DMS153 (cell line): ENCODE measurements around the gene SHISA7.
A peak's percentile ranks its signal among the peaks of the same experiment; 100 is the strongest.

Experiments
- DNase-seq: peaks from one replicate; lab custom pipeline; 2025; lab: John Stamatoyannopoulos, UW

The SHISA7 gene

DNA sequence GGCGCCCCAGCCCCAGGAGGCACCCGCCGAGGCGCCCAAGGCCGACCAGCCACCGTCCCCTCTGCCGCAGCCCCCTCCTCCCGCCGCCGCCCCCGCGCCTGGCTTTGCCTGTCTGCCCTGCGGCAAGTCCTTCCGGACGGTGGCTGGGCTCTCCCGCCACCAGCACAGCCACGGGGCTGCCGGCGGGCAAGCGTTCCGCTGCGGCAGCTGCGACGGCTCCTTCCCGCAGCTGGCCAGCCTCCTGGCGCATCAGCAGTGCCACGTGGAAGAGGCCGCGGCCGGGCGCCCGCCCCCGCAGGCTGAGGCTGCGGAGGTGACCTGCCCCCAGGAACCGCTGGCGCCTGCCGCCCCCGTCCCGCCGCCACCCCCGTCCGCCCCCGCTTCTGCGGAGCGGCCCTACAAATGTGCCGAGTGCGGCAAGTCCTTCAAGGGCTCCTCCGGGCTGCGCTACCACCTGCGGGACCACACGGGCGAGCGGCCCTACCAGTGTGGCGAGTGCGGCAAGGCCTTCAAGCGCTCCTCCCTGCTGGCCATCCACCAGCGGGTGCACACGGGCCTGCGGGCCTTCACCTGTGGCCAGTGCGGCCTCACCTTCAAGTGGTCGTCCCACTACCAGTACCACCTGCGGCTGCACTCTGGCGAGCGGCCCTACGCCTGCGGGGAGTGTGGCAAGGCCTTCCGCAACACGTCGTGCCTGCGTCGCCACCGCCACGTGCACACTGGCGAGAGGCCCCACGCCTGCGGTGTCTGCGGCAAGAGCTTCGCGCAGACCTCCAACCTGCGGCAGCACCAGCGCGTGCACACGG is 39.3 kb upstream of the SHISA7 start:
- no peak for DNase-seq

DNA sequence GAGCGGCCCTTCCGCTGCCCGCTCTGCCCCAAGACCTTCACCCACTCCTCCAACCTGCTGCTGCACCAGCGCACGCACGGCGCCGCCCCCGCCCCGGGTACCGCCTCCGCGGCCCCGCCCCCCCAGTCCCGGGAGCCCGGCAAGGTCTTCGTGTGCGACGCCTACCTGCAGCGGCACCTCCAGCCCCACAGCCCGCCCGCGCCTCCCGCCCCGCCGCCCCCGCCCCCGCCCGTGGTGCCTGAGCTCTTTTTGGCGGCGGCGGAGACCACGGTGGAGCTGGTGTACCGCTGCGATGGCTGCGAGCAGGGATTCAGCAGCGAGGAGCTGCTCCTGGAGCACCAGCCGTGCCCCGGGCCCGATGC is 38.7 kb upstream of the SHISA7 start:
- DNase-seq = no peak

DNA sequence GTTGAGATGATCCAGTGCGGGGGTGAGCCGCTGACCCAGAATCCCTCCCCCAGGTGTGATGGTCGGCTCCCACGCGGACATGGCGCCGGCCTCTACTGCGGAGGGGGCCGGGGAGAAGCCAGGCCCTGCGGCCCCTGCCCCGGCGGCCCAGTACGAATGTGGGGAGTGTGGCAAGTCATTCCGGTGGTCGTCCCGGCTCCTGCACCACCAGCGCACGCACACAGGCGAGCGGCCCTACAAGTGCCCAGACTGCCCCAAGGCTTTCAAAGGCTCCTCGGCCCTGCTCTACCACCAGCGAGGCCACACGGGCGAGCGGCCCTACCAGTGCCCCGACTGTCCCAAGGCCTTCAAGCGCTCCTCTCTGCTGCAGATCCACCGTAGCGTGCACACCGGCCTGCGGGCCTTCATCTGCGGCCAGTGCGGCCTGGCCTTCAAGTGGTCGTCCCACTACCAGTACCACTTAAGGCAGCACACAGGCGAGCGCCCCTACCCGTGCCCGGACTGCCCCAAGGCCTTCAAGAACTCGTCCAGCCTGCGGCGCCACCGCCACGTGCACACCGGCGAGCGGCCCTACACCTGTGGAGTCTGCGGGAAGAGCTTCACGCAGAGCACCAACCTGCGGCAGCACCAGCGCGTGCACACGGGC is 38.2 kb upstream of the SHISA7 start:
- DNase-seq = no peak

DNA sequence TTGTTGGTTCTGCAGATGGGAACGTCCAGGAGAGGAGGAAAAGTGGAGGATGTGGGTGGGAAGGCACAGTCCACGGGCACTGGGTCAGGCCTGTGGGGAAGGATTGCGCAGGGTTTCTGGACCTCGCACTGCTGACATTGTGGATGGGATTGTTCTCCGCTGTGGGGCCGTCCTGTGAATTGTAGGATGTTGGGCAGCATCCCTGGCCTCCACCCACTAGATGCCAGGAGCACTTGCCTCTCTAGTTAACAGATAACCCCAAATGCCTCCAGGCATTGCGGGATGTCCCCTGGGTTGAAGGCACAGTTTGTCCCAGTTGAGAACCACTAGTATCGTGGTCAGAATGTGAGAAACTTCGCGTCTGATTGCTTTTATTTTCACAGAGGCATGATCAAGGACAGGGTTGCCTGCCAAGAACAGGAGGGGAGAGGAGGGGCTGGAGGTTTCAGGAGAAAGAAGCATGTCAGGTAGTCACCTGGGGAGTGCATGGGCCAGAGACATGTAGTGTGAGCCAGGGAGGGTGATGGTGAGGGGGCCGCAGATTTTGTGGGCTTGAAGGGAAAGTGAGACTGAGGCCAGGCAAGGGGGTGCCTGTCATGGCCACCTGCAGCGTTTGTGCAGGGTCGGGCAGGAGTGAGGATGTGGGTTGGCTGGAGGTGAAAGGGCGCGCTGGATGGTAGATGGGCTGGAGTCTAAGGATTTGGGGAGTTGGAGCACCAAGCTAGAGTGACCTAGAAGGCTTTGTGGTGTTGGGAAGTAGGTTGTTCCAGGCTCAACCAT is 36.5 kb upstream of the SHISA7 start:
- DNase-seq = no peak

DNA sequence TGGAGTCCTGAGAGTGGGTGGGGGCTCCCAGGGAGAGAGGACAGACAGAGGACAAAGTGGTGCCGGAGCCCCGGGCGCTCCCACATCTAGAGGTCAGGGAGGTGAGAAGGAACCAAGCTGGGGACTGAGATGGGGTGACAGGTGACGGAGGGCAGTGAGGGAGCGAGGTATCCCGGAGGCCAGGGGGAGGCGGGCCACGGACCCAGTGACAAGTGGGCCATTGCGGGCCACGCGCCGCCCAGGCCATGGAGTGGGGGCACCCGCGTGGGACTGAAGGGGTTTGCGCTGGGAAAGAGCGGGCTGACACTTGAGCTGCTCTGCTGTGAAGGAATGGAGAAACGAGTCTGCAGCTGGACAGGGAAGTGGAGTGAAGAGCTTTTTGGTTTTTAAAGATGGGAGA is 35.9 kb upstream of the SHISA7 start:
- DNase-seq = no peak

DNA sequence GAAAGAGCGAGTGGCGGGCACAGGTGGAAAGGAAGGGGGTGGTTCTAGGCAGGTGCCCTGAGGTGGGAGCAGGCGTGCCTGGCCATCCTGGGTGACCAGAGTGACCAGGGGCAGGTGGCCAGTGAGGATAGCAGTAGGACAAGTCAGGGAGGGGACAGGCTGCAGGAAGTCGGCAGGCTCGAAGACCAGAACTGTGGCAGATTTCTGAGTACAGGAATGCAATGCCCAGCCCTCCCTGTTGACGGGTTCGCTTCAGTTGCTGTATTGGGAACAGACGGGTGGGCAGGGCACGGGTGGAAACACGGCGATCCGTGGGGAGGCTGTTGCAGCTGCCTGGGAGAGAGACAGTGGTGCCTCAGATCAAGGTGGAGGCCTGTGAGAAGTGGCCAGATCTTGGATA is 35.3 kb upstream of the SHISA7 start:
- DNase-seq = no peak

DNA sequence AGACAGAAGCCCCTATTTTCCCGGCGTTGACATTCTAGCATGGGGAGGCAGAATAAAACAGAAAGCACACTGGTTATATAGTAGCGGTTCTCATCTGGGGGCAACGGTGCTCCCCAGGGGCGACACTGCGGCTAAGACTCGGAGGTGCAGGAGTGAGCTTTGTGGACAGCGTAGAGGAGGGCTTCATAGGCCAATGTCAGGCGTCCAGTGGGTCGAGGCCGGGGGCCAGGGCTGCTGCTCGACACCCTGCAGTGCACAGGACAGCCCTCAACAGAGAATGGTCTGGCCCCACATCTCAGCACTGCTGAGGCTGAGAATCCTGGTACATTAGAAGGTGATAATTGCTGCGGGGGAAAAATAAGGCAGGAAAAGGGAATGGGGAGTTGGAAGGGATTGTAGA is 34.8 kb upstream of the SHISA7 start:
- no peak for DNase-seq

DNA sequence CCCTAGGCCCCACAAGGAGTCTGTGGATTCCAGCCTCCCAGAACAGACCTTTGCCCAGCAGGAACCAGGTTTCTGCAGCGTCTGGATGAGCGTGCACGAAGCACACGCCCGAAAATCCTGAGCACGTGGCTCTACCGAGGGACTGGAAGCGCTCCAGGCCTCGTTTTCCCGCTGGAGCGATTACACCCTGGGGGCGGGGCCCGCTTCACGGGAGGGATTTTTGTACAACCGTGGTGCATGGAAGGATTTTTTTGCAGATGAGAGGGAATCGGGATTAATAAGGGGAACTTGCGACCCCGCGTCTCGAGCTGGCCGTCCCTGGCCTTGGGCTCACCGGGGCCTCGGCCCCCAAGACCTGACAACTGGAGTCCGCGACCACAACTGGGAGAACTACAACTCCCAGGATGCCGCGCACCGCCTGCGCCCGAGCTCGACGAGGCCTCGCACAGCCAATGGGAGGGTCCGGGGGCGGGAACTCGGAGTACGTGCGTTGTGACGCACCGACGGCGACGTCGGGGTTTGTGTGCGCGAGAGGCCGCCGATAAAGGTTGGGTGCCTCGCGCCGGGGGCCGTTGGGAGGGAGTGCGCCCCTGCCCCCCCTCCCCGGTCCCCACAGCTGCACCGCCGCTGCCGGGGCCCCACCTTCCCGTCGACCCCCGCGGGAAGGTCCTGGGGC is 33.1 kb upstream of the SHISA7 start, which contains the start of gene ZNF628:
Gene ZNF628, plus strand, starts transcription at position 518 of the 676 bp plus-strand sequence. CDS start 3,294 bp downstream, outside the sequence.
- DNase-seq = peak; percentile 96

DNA sequence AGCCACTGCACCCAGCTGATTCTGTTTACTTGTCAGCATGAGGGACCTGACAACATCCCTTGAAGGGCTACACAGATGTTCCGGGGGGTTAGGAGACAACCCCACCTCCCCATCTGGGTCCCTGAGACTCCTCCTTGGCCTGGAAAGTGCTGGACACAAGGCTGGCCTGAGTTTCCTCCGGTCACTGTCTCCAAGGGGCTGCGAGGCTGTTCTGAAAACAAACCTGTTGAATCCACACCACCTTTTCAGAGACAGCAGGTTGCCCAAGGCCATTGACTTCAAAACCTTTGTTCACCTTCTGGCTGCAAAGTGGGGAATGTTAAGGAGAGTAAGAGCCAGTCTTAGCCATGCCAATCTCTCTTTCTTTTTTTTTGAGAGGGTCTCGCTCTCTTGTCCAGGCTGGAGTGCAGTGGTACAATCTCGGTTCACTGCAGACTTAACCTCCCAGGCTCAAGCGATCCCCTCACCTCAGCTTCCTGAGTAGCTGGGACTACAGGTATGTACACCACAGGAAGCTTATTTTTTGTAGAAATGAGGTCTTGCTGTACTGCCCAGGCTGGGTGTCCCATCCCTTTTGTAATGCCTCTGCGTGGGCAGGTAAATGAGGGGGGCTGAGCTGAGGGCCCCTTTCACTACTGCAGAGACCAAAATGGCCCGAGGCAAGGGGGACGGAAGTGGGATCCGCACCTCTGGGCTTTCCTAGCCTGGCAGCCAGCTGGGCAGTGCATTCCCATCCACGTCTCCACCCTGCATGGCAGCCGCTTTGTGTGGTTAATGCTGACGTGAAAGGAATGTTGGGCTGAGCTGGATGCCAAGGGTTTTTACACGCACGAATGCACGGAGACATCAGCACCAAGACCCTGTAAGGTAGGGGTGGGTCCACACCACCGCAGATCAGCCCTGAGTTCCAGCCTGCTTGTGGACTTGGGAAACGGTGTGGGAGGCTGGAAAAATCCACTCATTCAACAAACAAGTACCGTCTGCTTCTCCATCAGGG is 31.5 kb upstream of the SHISA7 start:
- no peak for DNase-seq

DNA sequence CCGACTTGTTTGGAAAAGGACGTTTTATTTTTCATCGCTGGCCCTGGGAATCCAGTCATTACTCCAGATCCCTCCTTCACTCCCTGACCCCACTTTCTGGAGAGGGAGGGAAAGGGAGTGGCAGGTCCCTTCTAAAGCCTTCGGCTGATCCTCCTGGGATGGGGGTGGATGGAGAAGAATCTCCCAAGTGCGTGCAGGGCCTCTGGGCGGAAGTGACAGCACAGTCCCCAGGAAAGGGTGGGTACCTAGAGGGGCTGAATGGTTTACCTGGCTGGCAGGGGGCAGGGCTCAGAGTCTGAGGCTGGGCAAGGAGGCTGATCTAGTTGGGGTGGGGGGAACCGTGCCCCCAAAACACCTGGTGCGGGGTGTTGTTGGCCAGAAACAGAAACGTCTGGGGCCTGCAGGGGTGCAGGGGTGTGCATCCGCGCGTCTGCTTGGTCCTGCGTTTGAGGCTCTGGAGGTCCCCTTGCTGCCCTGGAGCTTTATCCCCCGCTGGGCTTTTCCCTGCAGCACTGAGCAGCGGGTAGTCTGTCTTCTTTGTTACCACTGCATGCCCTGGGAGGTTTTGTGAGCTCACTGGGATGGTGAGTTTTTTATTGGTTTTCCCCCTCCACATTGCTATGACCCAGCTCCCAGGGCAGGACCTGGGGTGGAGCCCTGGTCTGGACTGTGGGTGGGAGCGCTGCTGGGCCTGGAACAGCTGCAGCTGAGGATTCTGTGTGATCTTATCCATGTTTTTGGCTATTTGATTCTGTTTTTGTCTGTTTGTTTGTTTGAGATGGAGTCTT is 30.3 kb upstream of the SHISA7 start:
- DNase-seq = no peak

DNA sequence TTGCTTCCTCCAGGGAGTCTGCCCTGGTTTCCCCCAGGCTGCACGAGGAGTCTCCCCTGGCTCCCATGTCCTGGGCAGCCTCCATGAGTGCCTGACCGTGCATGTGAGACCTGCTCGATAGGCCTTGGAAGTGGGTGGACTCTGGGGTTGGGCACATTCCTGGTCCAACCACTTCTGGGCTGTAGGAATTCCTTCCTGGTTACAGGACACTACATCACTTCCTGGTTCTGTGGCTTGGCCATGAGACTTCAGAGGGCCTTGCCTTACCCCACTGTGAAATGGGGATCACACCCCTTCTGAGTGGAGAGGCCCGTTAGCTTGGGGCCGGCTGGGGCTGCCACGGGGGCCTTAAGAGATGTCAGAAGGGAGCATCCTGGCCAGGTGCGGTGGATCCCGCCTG is 29.4 kb upstream of the SHISA7 start:
- no peak for DNase-seq

DNA sequence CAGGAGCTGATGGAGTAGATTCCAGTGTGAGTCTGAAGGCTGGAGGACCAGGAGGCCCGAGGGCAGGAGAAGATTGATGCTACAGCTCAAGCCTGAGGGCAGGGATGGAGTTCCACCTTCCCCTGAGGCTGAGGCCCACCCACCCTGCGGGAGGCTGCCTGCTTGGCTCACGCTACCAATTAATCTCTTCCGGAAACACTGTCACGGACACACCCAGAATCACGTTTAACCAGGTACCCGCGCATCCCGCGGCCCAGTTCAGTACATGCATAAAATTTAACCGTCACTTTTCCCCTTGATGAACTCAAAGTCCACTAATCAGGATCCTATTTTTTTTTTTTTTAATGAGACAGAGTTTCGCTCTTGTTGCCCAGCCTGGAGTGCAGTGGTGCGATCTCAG is 28.2 kb upstream of the SHISA7 start:
- no peak for DNase-seq

DNA sequence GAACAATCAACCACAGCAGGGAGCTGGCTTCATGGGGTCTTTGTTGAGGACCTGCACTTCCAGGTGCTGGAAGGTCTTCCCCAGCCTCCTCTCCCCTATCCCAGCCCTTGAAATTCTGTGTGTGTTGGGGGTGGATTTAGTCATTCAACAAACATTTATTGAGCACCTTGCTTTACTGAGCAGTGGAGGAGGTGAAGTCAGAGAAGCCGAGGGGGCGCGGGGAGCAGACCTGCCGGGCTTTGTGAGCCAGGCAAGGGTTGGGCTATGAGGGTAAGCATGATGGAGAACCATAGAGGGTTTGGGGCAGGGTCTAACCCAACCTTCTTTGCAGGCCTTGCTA is 24.9 kb upstream of the SHISA7 start:
- no peak for DNase-seq

DNA sequence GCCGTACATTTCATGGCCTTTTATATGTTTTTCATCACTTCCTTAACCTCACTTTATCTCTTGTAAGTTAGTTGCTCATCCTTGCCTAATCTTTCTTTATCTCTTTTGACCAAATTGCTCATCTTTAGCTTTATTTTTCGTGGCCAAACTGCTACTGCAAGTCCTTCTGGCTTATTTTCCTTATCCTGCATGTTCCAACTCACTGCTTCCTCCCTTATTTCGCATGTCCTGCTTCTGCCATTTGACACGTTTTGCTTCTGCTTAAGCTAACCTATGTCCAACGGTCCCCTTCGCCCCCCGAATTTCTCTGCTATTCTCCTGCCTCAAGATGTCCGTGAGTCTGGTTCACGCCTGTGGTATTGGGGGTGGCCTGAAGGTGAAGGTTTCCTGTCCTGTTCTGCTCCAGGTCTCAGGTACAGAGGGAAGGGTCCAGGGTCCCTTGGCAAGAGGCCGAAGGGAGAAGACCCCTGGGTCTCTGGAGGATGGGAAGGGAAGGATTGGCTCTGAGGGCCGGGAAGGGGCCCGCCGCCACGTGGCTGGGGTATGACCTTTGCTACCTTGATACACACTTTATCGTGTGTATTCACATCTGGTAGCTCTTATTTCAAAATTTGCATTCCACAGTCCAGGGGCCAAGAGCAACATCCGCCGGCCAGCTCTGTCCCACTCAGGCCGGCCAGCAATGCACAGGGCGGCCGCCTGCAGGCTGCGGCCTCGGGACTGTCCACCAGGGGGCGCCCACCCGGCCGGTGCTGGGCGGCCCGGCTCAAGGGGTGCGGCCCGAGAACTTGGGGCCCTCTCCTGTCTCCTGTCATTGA is 24.3 kb upstream of the SHISA7 start:
- no peak for DNase-seq

DNA sequence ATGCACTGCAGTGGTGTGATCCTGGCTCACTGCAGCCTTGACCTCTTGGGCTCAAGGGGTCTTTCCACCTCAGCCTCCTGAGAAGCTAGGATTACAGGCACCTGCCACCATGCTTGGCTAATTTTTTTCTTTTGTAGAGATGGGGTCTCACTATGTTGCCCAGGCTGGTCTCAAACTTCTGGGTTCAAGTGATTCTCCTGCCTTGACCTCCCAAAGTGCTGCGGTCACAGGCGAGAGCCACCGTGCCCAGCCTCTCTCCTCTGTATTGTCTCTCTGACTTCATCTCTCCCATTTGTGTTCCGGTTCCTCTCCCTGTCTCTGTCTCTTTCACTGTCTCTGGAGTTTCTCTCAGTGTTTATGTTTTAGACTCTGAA is 23.1 kb upstream of the SHISA7 start:
- no peak for DNase-seq

DNA sequence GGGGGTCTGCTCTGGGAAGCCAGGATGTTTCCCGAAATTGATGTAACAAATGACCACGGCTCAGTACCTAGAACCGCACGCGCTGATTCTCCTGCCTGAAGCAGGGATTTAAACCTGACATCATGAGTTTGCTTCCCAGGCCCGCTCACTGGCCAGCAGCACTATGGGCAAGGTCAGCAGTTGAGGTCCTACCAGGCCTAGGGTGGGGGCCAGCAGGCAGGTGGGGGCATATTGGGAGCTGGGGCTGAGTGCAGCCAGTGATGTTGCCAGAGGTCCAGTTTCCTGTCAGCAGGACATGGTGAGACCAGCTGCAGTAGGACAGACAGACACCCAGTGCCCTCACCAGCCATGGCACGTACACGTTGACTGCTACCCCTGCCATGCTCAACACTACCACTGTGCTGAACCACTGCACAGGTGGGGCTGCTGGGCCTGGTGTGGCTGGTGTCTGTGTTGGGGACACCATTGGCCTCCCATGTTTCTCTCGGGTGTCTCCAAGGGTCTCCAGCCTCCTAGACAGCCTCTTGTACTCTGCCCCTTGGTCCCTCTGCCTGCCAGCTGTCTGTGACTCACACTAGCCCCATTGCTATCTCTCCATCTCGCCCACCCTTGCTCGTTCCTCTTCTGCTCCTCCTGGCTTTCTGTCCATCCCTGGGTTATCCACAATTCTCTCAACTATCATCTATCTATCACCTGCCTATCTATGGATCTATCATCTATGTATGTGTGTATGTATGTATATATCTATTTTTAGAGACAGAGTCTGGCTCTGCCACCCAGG is 22.6 kb upstream of the SHISA7 start:
- DNase-seq = no peak

DNA sequence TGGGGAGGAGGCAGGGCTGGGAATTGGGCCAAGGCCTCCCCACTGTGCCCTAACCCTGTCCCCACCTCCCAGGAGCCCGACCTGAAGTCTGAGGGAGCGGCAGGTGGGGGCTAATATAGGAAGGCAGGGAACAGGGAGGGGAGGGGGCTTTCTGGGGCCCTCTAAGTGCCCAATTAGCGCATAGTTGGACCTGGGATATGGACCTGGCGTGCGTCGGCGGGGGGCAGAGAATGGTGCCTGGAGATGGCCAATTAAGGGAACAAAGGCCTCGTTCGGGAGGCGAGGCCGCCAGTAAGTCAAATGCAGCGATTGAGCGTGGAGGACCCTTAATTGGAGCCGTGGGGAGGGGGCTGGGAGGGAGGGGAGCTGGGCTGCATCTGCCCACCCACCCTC is 21.6 kb upstream of the SHISA7 start, which contains the start of gene C19orf85:
Gene C19orf85, minus strand, starts transcription at position 90 of the 393 bp plus-strand sequence. CDS start 197 bp downstream, outside the sequence.
- no peak for DNase-seq

DNA sequence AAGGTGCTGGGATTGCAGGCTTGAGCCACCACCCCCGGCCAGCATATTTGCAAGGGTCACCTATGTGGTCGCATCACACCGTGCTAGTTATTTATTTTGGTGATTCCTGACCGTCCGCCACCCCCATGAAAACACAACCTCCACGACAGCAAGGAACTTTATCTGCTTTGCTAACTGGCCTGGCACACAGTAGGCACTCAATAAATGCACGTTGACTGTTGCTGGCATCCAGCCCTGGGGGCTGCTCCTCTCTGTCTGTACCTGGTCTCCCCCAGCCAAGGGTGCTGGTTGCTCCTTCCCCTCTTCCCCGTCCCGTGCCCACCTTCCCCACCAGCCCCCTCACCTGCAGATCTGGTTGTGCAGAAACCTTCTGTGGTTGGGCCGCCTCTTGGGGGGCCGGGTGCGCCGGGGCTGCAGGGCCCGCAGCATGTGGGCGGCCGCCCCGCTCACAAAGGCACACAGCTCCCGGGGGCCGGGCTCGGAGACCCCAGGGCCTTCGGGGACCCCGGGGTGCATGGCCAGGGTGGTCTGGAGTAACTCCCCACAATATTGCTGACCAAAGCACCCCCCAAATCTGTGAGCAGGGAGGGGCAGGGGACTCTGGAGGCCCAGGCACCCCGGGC is 21.1 kb upstream of the SHISA7 start:
- DNase-seq = no peak
